C4-2B (cell line): ENCODE results near the gene LDLRAP1.

Source experiments
- H3K27ac ChIP-seq: fragments of 450-650 bp; 2 replicates; pipeline ENCODE4 v1.5.1; 2017
- CTCF ChIP-seq: fragments of 450-650 bp; conservative IDR thresholded peaks from 2 replicates; pipeline ENCODE4 v1.5.1; 2017; ENCODE audit warnings: mild to moderate bottlenecking
- ZFX ChIP-seq: fragments of 450-650 bp; IDR thresholded peaks from 2 replicates; pipeline ENCODE4 v1.6.1; 2017

The LDLRAP1 gene

GRCh38 chr1:25573591-25573930 is 30.2 kb downstream of the LDLRAP1 start:
- no peak overlapping the region for H3K27ac ChIP-seq
- TF ChIP-seq CTCF: no peak
- no peak for TF ChIP-seq ZFX

- no peak overlapping the region for H3K27ac ChIP-seq
- TF ChIP-seq CTCF (no peak), ZFX (no peak)
These were observed 30.6 kb downstream of the LDLRAP1 start for GRCh38 chr1:25573961-25574360.

- no peak for TF ChIP-seq CTCF
- TF ChIP-seq ZFX: no peak
- H3K27ac ChIP-seq: no peak overlapping the region
These were observed 31.8 kb downstream of the LDLRAP1 start for GRCh38 chr1:25575191-25575590.

GRCh38 chr1:25576459-25577133 is 33.2 kb downstream of the LDLRAP1 start:
- no peak for TF ChIP-seq ZFX
- TF ChIP-seq CTCF: no peak
- H3K27ac ChIP-seq: no peak overlapping the region

- TF ChIP-seq ZFX (no peak), CTCF (no peak)
- H3K27ac ChIP-seq: no peak overlapping the region
These were observed 33.9 kb downstream of the LDLRAP1 start for GRCh38 chr1:25577134-25577920.

GRCh38 chr1:25579292-25580252 is 36.2 kb downstream of the LDLRAP1 start:
- no peak for TF ChIP-seq ZFX
- no peak for TF ChIP-seq CTCF
- no peak overlapping the region for H3K27ac ChIP-seq
